ENCODE measurements around the gene PIP4K2A.

DNA sequence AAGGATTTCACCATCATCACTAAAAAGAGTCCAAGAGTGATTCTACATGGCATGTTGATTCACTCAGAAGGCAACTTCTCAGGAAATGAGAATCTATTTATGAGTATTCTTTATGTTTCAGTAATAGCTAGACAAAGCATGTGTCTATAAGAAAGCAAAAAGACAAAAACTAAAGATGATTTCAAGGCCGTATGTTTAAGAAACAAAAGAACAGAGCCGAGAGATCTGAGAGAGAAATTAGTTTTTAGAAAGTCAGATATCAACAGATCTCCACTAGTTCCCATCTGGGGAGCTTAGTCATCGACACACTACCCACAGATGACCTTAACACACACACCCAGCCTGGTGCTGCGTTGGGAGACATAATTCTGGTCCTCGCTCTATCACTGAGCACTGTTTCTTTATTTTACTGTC, 21.0 kb downstream of the PIP4K2A start:
- no peak for TF ChIP-seq ZNF274 (IDR thresholded peaks at IDR 0.05; ENCODE audit: low read depth, low read length)
- no peak for TF ChIP-seq SUZ12 (IDR thresholded peaks at IDR 0.05; ENCODE audit: extremely low read depth, insufficient read depth, insufficient read length)
- TF ChIP-seq YY1 (IDR thresholded peaks at IDR 0.05; ENCODE audit: insufficient read depth, insufficient read length), result no peak
